IMR-90 (cell line): Measurements from ENCODE around the gene DNAJC12. TPM values are rescaled to one million over a fixed set of nuclear protein-coding genes. Genes with fewer than 3 reads are reported as not detected.

Experiments used
- ATAC-seq: fragments of 200-7000 bp; cut with Tn5 transposase; 2 replicates; pipeline ENCODE4 v1.9.1; 2020; ENCODE audit warnings: low read depth, mild to moderate bottlenecking, moderate library complexity
- BruUV-seq: library from RNA; stranded (reverse); fragments of 400-500 nt; replicated peaks from 2 replicates; lab custom pipeline; 2021; lab: Mats Ljungman, UMichigan
- CTCF ChIA-PET: fragments of 300-600 bp; formaldehyde crosslinking; extraction: SDS; loops from one replicate; lab custom pipeline; 2021; ENCODE audit warnings: antibody characterized with exemption; lab: Yijun Ruan, JAX
- POLR2A ChIA-PET: fragments of 300-600 bp; sonication (Branson Sonifier 250); formaldehyde crosslinking; loops from one replicate; lab custom pipeline; 2022; ENCODE audit warnings: antibody characterized with exemption; ENCODE audit not compliant: unreplicated experiment; lab: Charles Lee
- DNase-seq: peaks from one replicate; pipeline ENCODE4 v3.0.0; 2013
- H2AFZ ChIP-seq: replicated peaks from 2 replicates; pipeline ENCODE3; 2013; ENCODE audit warnings: low read length, mild to moderate bottlenecking; ENCODE audit not compliant: poor library complexity
- H2AK5ac ChIP-seq: 2 replicates; pipeline ENCODE4 v1.6.1; 2013; ENCODE audit warnings: low read depth, low read length, inconsistent platforms
- H2AK9ac ChIP-seq: replicated peaks from 2 replicates; pipeline ENCODE3; 2013; ENCODE audit warnings: mild to moderate bottlenecking, low read depth, low read length, moderate library complexity; ENCODE audit not compliant: poor library complexity
- H2BK120ac ChIP-seq: 2 replicates; pipeline ENCODE4 v1.6.1; 2013; ENCODE audit warnings: low read depth, low read length, inconsistent platforms
- H2BK15ac ChIP-seq: 3 replicates; pipeline ENCODE4 v1.6.1; 2013; ENCODE audit warnings: low read depth, low read length, inconsistent platforms
- H2BK20ac ChIP-seq: 2 replicates; pipeline ENCODE4 v1.6.1; 2013; ENCODE audit warnings: low read depth, mild to moderate bottlenecking, inconsistent platforms, low read length, moderate library complexity
- H2BK5ac ChIP-seq: 2 replicates; pipeline ENCODE4 v1.6.1; 2013; ENCODE audit warnings: mild to moderate bottlenecking, low read depth, low read length, inconsistent platforms; ENCODE audit not compliant: poor library complexity, severe bottlenecking
- H3K14ac ChIP-seq: replicated peaks from 2 replicates; pipeline ENCODE4 v1.6.1; 2013; ENCODE audit warnings: low read depth, low read length, inconsistent platforms
- H3K18ac ChIP-seq: 2 replicates; pipeline ENCODE4 v1.6.1; 2013; ENCODE audit warnings: low read depth, low read length, control low read depth
- H3K23ac ChIP-seq: 2 replicates; pipeline ENCODE4 v1.6.1; 2013; ENCODE audit warnings: low read depth, low read length, inconsistent platforms
- H3K27ac ChIP-seq: 2 replicates; pipeline ENCODE4 v1.5.1; 2013; ENCODE audit warnings: mild to moderate bottlenecking, control low read depth, low read length; ENCODE audit not compliant: insufficient read depth
- H3K27me3 ChIP-seq: 2 replicates; pipeline ENCODE4 v1.6.1; 2013; ENCODE audit warnings: low read length; ENCODE audit not compliant: control insufficient read depth, insufficient read depth
- H3K36me3 ChIP-seq: 2 replicates; pipeline ENCODE4 v1.6.1; 2013; ENCODE audit warnings: low read length, mixed read lengths; ENCODE audit not compliant: control insufficient read depth, insufficient read depth
- H3K4ac ChIP-seq: 2 replicates; pipeline ENCODE4 v1.6.1; 2013; ENCODE audit warnings: low read depth, low read length, inconsistent platforms
- H3K4me1 ChIP-seq: 2 replicates; pipeline ENCODE4 v1.6.1; 2013; ENCODE audit warnings: low read length, mixed read lengths; ENCODE audit not compliant: control insufficient read depth, insufficient read depth
- H3K4me2 ChIP-seq: 2 replicates; pipeline ENCODE4 v1.6.1; 2013; ENCODE audit warnings: low read depth, mild to moderate bottlenecking, control low read depth, low read length, moderate library complexity
- H3K4me3 ChIP-seq: 2 replicates; pipeline ENCODE4 v1.5.1; 2013; ENCODE audit warnings: low read depth, mild to moderate bottlenecking, control low read depth, low read length, moderate library complexity; ENCODE audit not compliant: insufficient read depth
- H3K56ac ChIP-seq: 2 replicates; pipeline ENCODE4 v1.6.1; 2013; ENCODE audit warnings: low read length, inconsistent platforms; ENCODE audit not compliant: insufficient read depth; ENCODE audit errors: extremely low read depth
- H3K79me1 ChIP-seq, 2 experiments: 2 replicates each; pipeline ENCODE4 v1.6.1; 2013; ENCODE audit warnings: low read length in 2 of 2, inconsistent platforms in 1 of 2, low read depth in 1 of 2
- H3K9ac ChIP-seq: 2 replicates; pipeline ENCODE4 v1.6.1; 2013; ENCODE audit warnings: low read depth, low read length, control low read depth
- H3K9me1 ChIP-seq: 2 replicates; pipeline ENCODE4 v1.6.1; 2013; ENCODE audit warnings: low read length, inconsistent platforms; ENCODE audit not compliant: insufficient read depth
- H3K9me3 ChIP-seq: 2 replicates; pipeline ENCODE4 v1.6.1; 2013; ENCODE audit warnings: low read length; ENCODE audit not compliant: control insufficient read depth, insufficient read depth
- H4K20me1 ChIP-seq: 2 replicates; pipeline ENCODE4 v1.6.1; 2013; ENCODE audit warnings: low read length, inconsistent platforms; ENCODE audit not compliant: insufficient read depth
- H4K5ac ChIP-seq: 2 replicates; pipeline ENCODE4 v1.6.1; 2013; ENCODE audit warnings: mild to moderate bottlenecking, low read depth, low read length, control low read depth
- H4K8ac ChIP-seq, 2 experiments: 2 replicates each; pipeline ENCODE4 v1.6.1; 2013; ENCODE audit warnings: low read depth in 2 of 2, low read length in 2 of 2, control low read depth in 1 of 2, inconsistent platforms in 1 of 2
- H4K91ac ChIP-seq: 2 replicates; pipeline ENCODE4 v1.6.1; 2013; ENCODE audit warnings: low read depth, low read length, inconsistent platforms; ENCODE audit not compliant: insufficient read depth
- BHLHE40 ChIP-seq: fragments of 150-350 bp; IDR thresholded peaks from 2 replicates; pipeline ENCODE4 v1.6.1; 2016; ENCODE audit warnings: mild to moderate bottlenecking, low read depth, low read length
- CEBPB ChIP-seq: IDR thresholded peaks from 2 replicates; pipeline ENCODE4 v1.6.1; 2012; ENCODE audit warnings: low read depth, low read length, improper control_type of control experiment
- CHD1 ChIP-seq: IDR thresholded peaks from 2 replicates; pipeline ENCODE4 v1.6.1; 2012; ENCODE audit warnings: low read depth, low read length, improper control_type of control experiment
- MAFK ChIP-seq: IDR thresholded peaks from 2 replicates; pipeline ENCODE4 v1.6.1; 2012; ENCODE audit warnings: low read depth, low read length, improper control_type of control experiment
- MAZ ChIP-seq: IDR thresholded peaks from 2 replicates; pipeline ENCODE4 v1.6.1; 2012; ENCODE audit warnings: low read depth, mild to moderate bottlenecking, low read length, improper control_type of control experiment, moderate library complexity, borderline replicate concordance
- MXI1 ChIP-seq: IDR thresholded peaks from 2 replicates; pipeline ENCODE4 v1.6.1; 2012; ENCODE audit warnings: low read depth, mild to moderate bottlenecking, low read length, moderate library complexity, borderline replicate concordance
- NFE2L2 ChIP-seq: fragments of 150-350 bp; IDR thresholded peaks from 2 replicates; pipeline ENCODE4 v1.6.1; 2016; ENCODE audit warnings: low read depth, mild to moderate bottlenecking, low read length
- POLR2A ChIP-seq: IDR thresholded peaks from 2 replicates; pipeline ENCODE4 v1.6.1; 2012; ENCODE audit warnings: mild to moderate bottlenecking, low read depth, low read length
- RAD21 ChIP-seq: IDR thresholded peaks from 2 replicates; pipeline ENCODE4 v1.6.1; 2012; ENCODE audit warnings: low read length, improper control_type of control experiment
- RCOR1 ChIP-seq: IDR thresholded peaks from 2 replicates; pipeline ENCODE4 v1.6.1; 2012; ENCODE audit warnings: mild to moderate bottlenecking, low read length, improper control_type of control experiment; ENCODE audit not compliant: insufficient replicate concordance
- SMC3 ChIP-seq: fragments of 150-350 bp; IDR thresholded peaks from 2 replicates; pipeline ENCODE4 v1.6.1; 2016; ENCODE audit warnings: low read depth, mild to moderate bottlenecking, antibody characterized with exemption, low read length, moderate library complexity
- WGBS, 2 experiments: methylation state at CpG; one replicate each; pipeline versions ENCODE4 v1.1.5 to v1.1.7; 2013; ENCODE audit warnings: missing lambda C conversion rate in 2 of 2; ENCODE audit not compliant: insufficient read length in 1 of 2; ENCODE audit errors: extremely low coverage in 2 of 2; 5-methylcytosine and 5-hydroxymethylcytosine counted together
- dilution Hi-C: fragments of 300-500 bp; cut with HindIII; formaldehyde crosslinking; loops from one replicate; pipeline ENCODE4 v1.14.3; 2018; ENCODE audit warnings: low sequenced_read_pairs; ENCODE audit not compliant: unreplicated experiment
- in situ Hi-C: fragments of 300-500 bp; cut with MboI; formaldehyde crosslinking; loops from 3 replicates; pipeline ENCODE4 v1.14.3; 2019; ENCODE audit warnings: low sequenced_read_pairs, inconsistent platforms, mixed read lengths
- intact Hi-C: fragments of 100-400 bp; cut with micrococcal nuclease; formaldehyde crosslinking; loops from 2 replicates; pipeline ENCODE4 v1.10.0; 2022
- polyA plus RNA-seq, 3 experiments: library from polyadenylated mRNA; depleted of rRNA; stranded (reverse); fragments of >200 nt; gene quantifications; 2 replicates each; pipeline ENCODE4 v1.2.3, GENCODE V29; 2012; ENCODE audit warnings: low replicate concordance in 1 of 3
- total RNA-seq: library from RNA; depleted of rRNA; stranded (reverse); fragments of >200 nt; gene quantifications from 2 replicates; pipeline ENCODE4 v1.2.3, GENCODE V29; 2012
- TF ChIP-seq, protein P1 (sequence below): fragments of 150-350 bp; IDR thresholded peaks from 2 replicates; pipeline ENCODE4 v1.6.1; 2017; ENCODE audit warnings: mild to moderate bottlenecking, antibody characterized with exemption, low read length, low read depth
- TF ChIP-seq, protein P2 (sequence below): conservative IDR thresholded peaks from 2 replicates; pipeline ENCODE4 v1.5.1; 2012; ENCODE audit warnings: mild to moderate bottlenecking, low read depth, low read length, improper control_type of control experiment

DNAJC12 gene
- total and polyA plus RNA-seq, 2 of the 4 experiments (the other 2 are of a cell fraction), result 2.3 to 2.9 TPM

DNA sequence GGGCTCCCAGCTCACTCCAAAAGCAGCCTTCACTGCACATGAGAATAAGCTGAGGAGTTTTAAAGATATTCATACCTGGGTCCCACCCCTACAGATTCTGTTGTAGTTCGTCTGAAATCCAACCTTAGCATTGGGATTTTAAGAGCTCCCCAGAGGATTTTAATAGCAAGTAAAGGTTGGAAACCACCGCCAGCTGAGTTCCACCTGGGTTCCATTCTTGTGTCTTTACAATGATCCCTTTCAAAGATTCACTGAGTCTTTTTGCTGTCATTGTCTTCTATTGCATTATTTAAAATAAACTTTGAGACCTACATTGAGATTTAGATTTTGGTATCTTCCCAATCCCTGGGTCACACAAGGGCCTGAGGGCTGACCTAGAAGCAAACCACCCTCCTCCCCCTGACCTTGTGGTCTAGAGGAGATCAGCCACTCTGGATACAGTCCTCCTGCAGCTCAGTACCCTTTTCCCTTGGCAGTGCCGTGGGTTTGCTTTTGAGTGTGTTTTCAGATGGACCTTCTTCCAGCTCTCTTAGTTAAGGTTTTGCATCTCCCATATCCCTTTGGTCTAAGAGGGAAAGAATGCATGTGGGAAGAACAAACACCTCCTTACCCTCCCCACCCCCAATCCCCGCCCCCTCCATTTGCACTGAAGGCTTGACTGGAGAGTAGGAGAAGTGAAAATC is 23.9 kb upstream of the DNAJC12 start:
- Histone ChIP-seq H3K79me1 (no peaks in the 10 kb centered on the region), H3K9me1 (no peaks in the 10 kb centered on the region), H3K23ac (peak overlapping the region; percentile 34; the same call in 1 of the 2 replicates), H2BK5ac (no peak overlapping the region), H3K14ac (0 out of 2 replicates have a peak overlapping the region, but pooled peaks have one; percentile 67), H2AK9ac (no peak overlapping the region), H4K5ac (no peak overlapping the region), H2BK120ac (no peak overlapping the region), H3K4ac (no peak overlapping the region), H3K27ac (no peak overlapping the region), H2AK5ac (no peak overlapping the region), H2BK15ac (no peak overlapping the region), H3K9ac (no peak overlapping the region), H4K8ac (no peak overlapping the region), H4K91ac (no peak overlapping the region), H3K36me3 (no peaks in the 10 kb centered on the region), H4K20me1 (no peaks in the 10 kb centered on the region), H3K9me3 (no peaks in the 10 kb centered on the region), H3K27me3 (no peaks in the 10 kb centered on the region), H2AFZ (peak overlapping the region; percentile 52), H3K4me3 (no peak overlapping the region), H3K4me2 (no peak overlapping the region), H3K4me1 (no peaks in the 10 kb centered on the region), H2BK20ac (no peak overlapping the region), H3K18ac (no peak overlapping the region), H3K56ac (no peak overlapping the region)
- BruUV-seq, result no TSS peak
- ATAC-seq (peak; percentile 32; the same call in 1 of the 2 replicates), DNase-seq (no peak)
- intact Hi-C loops (no loop called here), dilution Hi-C loops (no loop called here), in situ Hi-C loops (loop anchor here (25.0 kb wide), 2 partner anchors 325 to 425 kb away; no protein-coding TSS in a partner anchor)
- TF ChIP-seq, protein P1, sequence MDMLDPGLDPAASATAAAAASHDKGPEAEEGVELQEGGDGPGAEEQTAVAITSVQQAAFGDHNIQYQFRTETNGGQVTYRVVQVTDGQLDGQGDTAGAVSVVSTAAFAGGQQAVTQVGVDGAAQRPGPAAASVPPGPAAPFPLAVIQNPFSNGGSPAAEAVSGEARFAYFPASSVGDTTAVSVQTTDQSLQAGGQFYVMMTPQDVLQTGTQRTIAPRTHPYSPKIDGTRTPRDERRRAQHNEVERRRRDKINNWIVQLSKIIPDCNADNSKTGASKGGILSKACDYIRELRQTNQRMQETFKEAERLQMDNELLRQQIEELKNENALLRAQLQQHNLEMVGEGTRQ, result no peak
- TF ChIP-seq MAZ, result no peak
- TF ChIP-seq RAD21, result no peak
- no peak for TF ChIP-seq BHLHE40
- TF ChIP-seq POLR2A, result no peak
- no peak for TF ChIP-seq SMC3
- TF ChIP-seq MAFK, result no peak
- no peak for TF ChIP-seq RCOR1
- no peak for TF ChIP-seq NFE2L2
- TF ChIP-seq CHD1, result no peak
- TF ChIP-seq, protein P2, sequence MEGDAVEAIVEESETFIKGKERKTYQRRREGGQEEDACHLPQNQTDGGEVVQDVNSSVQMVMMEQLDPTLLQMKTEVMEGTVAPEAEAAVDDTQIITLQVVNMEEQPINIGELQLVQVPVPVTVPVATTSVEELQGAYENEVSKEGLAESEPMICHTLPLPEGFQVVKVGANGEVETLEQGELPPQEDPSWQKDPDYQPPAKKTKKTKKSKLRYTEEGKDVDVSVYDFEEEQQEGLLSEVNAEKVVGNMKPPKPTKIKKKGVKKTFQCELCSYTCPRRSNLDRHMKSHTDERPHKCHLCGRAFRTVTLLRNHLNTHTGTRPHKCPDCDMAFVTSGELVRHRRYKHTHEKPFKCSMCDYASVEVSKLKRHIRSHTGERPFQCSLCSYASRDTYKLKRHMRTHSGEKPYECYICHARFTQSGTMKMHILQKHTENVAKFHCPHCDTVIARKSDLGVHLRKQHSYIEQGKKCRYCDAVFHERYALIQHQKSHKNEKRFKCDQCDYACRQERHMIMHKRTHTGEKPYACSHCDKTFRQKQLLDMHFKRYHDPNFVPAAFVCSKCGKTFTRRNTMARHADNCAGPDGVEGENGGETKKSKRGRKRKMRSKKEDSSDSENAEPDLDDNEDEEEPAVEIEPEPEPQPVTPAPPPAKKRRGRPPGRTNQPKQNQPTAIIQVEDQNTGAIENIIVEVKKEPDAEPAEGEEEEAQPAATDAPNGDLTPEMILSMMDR, result no peak
- TF ChIP-seq MXI1, result no peak
- TF ChIP-seq CEBPB, result no peak
- ChIA-PET CTCF (no interaction called here), POLR2A (interaction anchor here (0.6 kb wide), 1 partner anchor 369 kb away, joined by 3 read pairs; no protein-coding TSS in a partner anchor)
- whole genome bisulfite sequencing, 2 experiments, result no CpG with 5 or more reads among the region's 4 CpGs
